ENCODE data around the gene RDH12.

The RDH12 gene

DNA sequence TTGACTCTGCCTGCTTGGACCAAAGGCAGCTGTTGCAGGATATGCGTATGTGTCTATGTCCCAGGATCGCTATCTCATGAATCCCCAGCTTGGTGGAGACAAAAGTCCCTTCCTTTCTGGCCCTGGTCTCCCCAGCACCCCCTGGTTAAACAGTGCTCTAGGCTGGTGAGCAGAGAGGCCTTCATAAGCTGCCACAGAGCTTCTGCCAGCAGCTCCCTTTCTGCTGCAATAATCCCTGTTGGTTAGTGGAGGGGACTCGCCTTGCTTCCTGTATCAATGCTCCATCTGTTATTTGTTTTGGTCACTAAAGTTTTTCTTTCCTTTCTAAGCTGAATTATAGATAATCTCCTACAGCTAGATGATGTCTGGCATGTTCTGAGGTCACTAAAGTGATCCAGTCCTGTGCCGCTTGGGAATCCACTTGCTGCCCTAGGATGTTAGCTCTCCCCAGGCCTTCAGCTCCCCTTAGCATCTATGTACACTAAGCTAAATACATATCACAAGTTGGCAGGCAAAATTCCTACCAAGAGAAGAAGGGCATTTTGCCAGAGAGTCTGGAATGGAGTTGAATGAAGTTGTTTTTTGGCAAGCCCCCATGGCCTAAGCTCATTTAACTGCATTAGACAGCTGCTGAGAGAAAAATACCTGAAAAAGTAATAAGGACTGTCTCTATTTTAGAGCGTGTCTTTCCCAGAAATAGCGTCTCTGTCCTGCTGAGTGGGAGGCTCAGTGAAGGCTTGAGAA, 47.8 kb downstream of the RDH12 start:
- no peak for DNase-seq (ENCODE audit: low spot score)

GRCh38 chr14:67756496-67756895, 54.8 kb downstream of the RDH12 start:
- DNase-seq (ENCODE audit: low spot score) = no peak

DNA sequence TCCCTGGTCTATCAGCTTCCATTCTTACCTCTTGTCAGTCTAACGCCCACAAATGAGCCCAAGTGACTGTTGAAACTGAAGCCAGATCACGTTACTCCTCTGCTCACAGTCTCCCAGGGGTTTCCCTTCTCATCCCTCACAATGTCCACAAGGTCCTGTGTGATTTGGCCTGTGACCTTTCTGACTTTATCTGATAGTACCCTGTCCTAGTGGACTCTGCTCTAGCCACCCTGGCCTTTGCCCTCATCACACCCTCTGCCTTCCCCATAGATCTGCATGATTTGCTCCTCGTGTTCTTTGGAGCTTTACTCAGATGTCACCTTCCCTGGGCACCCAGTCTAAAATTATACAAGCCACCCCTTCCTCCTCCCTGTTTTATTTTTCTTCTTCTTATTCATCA, 55.5 kb downstream of the RDH12 start:
- DNase-seq (ENCODE audit: low spot score) = no peak

- DNase-seq (ENCODE audit: low spot score) = no peak
These were observed 58.2 kb downstream of the RDH12 start for GRCh38 chr14:67759916-67760315.

DNA sequence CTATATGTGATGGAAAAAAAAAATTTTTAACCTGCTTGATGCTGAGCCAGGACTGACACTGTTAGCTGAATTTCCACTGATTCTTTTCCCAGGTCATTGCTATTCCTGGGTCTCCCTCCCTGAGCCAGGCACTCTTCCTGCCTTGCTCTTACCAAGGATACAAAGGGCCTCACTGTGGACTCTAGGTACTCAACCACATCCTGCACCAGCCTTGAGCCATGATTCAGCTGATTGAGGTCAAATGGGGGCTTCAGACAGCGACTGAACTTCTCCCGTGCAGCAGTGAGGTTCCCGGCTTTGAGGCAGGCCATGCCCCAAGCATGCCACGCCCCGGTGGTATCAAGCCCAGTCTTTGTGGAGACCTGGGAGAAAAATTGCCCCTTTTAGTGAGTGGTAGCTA, 60.4 kb downstream of the RDH12 start:
- DNase-seq (ENCODE audit: low spot score) = no peak

- DNase-seq (ENCODE audit: low spot score) = no peak
These were observed 61.6 kb downstream of the RDH12 start for GRCh38 chr14:67763158-67763822.

- DNase-seq (ENCODE audit: low spot score) = no peak
These were observed 62.8 kb downstream of the RDH12 start for GRCh38 chr14:67764496-67764895.

- DNase-seq (ENCODE audit: low spot score) = no peak
These were observed 63.6 kb downstream of the RDH12 start for GRCh38 chr14:67765192-67765834.

DNA sequence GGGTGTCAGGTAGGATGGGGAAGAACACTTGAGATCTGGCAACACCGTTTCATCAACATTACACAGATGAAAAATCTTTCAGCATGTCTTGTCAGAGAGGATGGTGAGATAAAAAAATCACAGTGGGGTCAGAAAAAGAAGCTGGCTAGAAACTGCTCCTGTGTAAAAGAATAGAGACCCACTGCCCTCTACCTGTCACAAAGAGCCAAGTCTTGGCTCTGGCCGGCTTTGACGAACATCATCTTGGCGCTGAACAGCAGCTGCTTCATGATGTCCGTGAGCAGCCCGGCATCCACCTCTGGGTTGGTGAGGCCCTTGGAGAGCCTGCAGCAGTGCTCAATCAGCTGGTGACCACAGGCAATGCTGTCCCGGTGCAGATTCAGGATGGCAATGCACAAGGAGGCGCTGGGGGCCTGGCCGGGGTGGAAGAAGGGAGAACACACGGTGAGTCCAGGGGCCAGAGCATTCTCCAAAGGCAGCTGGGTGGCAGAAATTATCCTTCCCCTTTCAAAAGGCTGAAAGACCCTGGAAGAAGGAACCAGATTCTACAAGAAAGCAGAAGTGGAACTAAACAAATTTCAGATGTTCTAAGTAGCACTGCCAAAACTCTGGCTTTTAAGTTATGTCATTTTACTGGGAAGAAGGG, 64.5 kb downstream of the RDH12 start:
- no peak for DNase-seq (ENCODE audit: low spot score)

DNA sequence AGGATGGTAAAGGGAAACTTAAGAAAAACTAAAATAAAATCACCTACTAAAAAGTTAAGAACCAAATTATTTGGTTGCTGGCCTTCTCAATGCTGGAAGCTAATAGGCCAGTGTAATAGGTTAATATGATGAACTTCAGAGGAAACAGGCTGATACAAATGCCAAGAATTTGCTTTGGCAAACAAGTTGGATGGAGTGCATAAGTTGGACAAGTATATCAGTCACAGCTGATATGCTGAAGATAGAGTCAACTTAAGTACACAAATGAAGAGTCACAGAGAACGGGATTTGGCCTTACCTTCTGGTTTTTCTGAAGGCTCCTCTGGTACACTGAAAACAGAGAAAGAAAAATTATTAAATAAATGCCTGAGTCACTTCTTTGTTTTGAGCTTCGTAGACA, 66.5 kb downstream of the RDH12 start:
- no peak for DNase-seq (ENCODE audit: low spot score)

DNA sequence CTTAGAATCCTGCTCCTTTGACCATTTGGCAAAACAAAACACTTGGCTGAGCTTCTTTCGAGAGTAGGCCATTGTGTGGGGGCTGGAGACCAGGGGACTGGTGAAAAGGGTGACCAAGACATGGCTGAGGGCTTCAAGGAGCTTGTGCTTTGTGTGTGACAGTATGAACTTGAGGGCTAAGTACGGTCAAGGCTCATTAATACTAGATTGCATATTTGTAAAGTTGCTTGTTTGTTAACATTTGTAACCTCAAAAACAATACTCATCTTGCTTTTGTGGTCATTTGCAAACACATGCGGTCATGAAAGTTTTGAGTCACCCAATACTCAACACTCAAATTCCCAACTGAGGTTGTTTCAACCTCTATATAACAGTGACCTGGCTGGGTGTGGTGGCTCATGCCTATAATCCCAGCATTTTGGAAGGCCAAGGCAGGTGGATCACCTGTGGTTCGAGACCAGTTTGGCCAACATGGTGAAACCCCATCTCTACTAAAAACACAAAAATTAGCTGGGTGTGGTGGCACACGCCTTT, 72.2 kb downstream of the RDH12 start:
- no peak for DNase-seq (ENCODE audit: low spot score)

DNA sequence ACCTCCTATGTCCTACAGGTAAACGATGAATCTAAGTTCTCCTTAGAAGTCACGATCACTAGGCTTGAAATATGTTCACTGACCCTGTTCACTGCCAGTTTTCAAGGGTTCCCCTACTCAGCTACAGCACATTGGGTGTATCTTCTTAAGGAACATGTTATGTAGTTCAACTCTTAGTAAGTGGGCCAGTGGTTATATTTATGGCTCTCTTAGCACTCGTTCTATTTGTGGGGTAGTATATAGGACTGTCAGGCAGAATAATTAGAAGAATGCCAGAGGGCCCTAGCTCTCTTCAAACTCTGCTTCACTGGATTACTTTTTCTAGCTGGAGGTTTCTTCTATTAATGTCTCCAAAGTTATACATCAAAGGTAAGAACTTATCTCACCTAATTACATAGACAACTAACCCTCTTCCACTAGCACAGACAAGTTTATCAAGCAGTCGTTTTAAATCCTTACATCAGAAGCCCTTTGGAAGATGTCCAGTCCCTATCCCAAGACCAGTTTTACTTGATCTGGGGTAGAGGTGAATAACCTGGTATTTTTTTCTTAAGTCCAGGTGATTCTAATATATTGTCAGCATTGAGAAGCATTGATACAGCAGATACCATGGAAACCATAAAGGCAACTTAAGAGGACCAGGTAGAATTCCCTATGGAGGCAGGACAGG, 75.1 kb downstream of the RDH12 start:
- no peak for DNase-seq (ENCODE audit: low spot score)

GRCh38 chr14:67778792-67779191, 77.1 kb downstream of the RDH12 start:
- no peak for DNase-seq (ENCODE audit: low spot score)

DNA sequence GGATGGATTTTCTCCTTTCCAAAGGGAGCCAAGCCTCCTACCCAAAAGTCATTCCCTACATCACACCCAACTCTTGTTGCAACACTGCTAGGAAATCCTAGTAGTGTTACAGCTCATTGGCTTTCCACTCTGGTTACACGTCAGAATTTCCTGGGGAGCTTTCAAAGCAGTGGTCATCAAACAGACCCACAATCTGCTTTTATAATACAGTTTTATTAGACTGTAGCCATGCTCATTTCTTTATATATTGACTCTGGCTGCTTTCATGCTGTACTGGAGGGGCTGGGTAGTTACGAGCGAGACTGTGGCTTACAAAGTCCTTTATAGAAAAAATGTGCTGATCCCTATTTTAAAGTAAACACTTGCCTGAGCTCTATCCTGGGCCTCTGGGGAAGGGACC, 80.4 kb downstream of the RDH12 start:
- DNase-seq (ENCODE audit: low spot score) = no peak

Data from AG08395 (cell line).